Kidney epithelial cell (primary cell): ENCODE results near the gene GRIK4. TPM values are rescaled to one million over a fixed set of nuclear protein-coding genes. Genes with fewer than 3 reads are reported as not detected.

Experiments used
- DNase-seq: peaks from one replicate; pipeline ENCODE4 v3.0.0-alpha.2; 2010; ENCODE audit warnings: low read depth
- H3K27me3 ChIP-seq: 2 replicates; pipeline ENCODE4 v1.6.0; 2011; ENCODE audit warnings: low read length; ENCODE audit not compliant: control insufficient read depth, insufficient read depth
- H3K36me3 ChIP-seq: 2 replicates; pipeline ENCODE4 v1.5.1; 2011; ENCODE audit warnings: low read length; ENCODE audit not compliant: control insufficient read depth, insufficient read depth
- H3K4me3 ChIP-seq: 2 replicates; pipeline ENCODE4 v1.5.1; 2011; ENCODE audit warnings: low read depth, mild to moderate bottlenecking, control low read depth, low read length
- CTCF ChIP-seq: IDR thresholded peaks from 2 replicates; pipeline ENCODE4 v1.5.1; 2011; ENCODE audit warnings: mild to moderate bottlenecking, moderate library complexity, low read length, control low read depth, inconsistent platforms; ENCODE audit not compliant: insufficient read depth, poor library complexity, severe bottlenecking
- total RNA-seq: library from RNA; depleted of rRNA; stranded (reverse); fragments of >200 nt; gene quantifications from 2 replicates; pipeline ENCODE4 v1.2.3, GENCODE V29; 2015

GRIK4 gene
- total RNA-seq, 1 donor from 2014 or later = 0.17 TPM

GRCh38 chr11:120988603-120989002, 477.1 kb downstream of the GRIK4 start:
- H3K4me3 ChIP-seq = no peak overlapping the region

GRCh38 chr11:120991830-120992686, 480.5 kb downstream of the GRIK4 start:
- Histone ChIP-seq H3K36me3 (no peaks in the 10 kb centered on the region), H3K4me3 (no peak overlapping the region), H3K27me3 (peaks cover 2% of the 10 kb centered on the region)
- DNase-seq = no peak
- no peak for TF ChIP-seq CTCF

More at GRCh38 chr11:120988603-120989002, 477.1 kb downstream of the GRIK4 start:
- DNase-seq = no peak
- no peak for TF ChIP-seq CTCF
- H3K36me3 ChIP-seq = no peaks in the 10 kb centered on the region
- H3K27me3 ChIP-seq = peaks cover 8% of the 10 kb centered on the region

- Histone ChIP-seq H3K27me3 (peaks cover 2% of the 10 kb centered on the region), H3K4me3 (no peak overlapping the region), H3K36me3 (no peaks in the 10 kb centered on the region)
- DNase-seq = no peak
- no peak for TF ChIP-seq CTCF
These were observed 482.7 kb downstream of the GRIK4 start for GRCh38 chr11:120994091-120994859.

- no peaks in the 10 kb centered on the region for H3K36me3 ChIP-seq
- TF ChIP-seq CTCF = no peak
- peaks cover 2% of the 10 kb centered on the region for H3K27me3 ChIP-seq
- DNase-seq = no peak
- no peak overlapping the region for H3K4me3 ChIP-seq
These were observed 483.6 kb downstream of the GRIK4 start for GRCh38 chr11:120995184-120995583.

GRCh38 chr11:120996973-120997372, 485.4 kb downstream of the GRIK4 start:
- Histone ChIP-seq H3K4me3 (no peak overlapping the region), H3K36me3 (no peaks in the 10 kb centered on the region), H3K27me3 (no peaks in the 10 kb centered on the region)
- TF ChIP-seq CTCF = no peak
- no peak for DNase-seq
